A549 (cell line): ENCODE results near the gene PAK1. TPM values are rescaled to one million over a fixed set of nuclear protein-coding genes. Genes with fewer than 3 reads are reported as not detected.

Experiments used
- ATAC-seq, 2 experiments: fragments of 200-7000 bp in 1 of 2; fragments of >200 bp in 1 of 2; cut with Nextera tagmentation in 1 of 2; cut with Tn5 transposase in 1 of 2; 3 replicates each; pipeline versions ENCODE4 v1.8.0 to v1.9.1; 2018 to 2020; ENCODE audit warnings: mild to moderate bottlenecking in 1 of 2, moderate library complexity in 1 of 2
- CTCF ChIA-PET: fragments of 300-600 bp; sonication (Branson Sonifier 250); formaldehyde crosslinking; extraction: SDS; loops from one replicate; lab custom pipeline; 2021; ENCODE audit warnings: antibody characterized with exemption, inconsistent platforms; lab: Yijun Ruan, JAX
- POLR2A ChIA-PET: fragments of 350-600 bp; formaldehyde crosslinking; extraction: SDS; loops from one replicate; lab custom pipeline; 2021; ENCODE audit warnings: antibody characterized with exemption, inconsistent platforms; lab: Yijun Ruan, JAX
- DNase-seq, 2 experiments: peaks; one replicate each; pipeline versions ENCODE4 v3.0.0 to v3.0.0-alpha.2; 2011 to 2016; ENCODE audit warnings: low read depth in 1 of 2, low spot score in 1 of 2
- FAIRE-seq: peaks from 2 replicates; lab custom pipeline; 2011; peaks lifted over from hg19 to GRCh38; lab: Jason Lieb, UNC
- H3K27ac ChIP-seq, 2 experiments: fragments of >200 bp; sonication (Bioruptor Twin); formaldehyde crosslinking; 3 replicates each; pipeline ENCODE4 v1.5.1; 2016 to 2017
- H3K4me1 ChIP-seq: fragments of >200 bp; sonication (Bioruptor Twin); formaldehyde crosslinking; 3 replicates; pipeline ENCODE4 v1.6.1; 2016
- H3K4me2 ChIP-seq: fragments of >200 bp; sonication (Bioruptor Twin); formaldehyde crosslinking; 3 replicates; pipeline ENCODE4 v1.6.1; 2016
- H3K4me3 ChIP-seq: fragments of >200 bp; sonication (Bioruptor Twin); formaldehyde crosslinking; 3 replicates; pipeline ENCODE4 v1.5.1; 2016
- H3K9me3 ChIP-seq: fragments of >200 bp; sonication (Bioruptor Twin); formaldehyde crosslinking; 3 replicates; pipeline ENCODE4 v1.6.1; 2016
- CBX8 ChIP-seq: fragments of 200-600 bp; sonication (generic); IDR thresholded peaks from 2 replicates; pipeline ENCODE4 v1.6.1; 2016
- CHD4 ChIP-seq: fragments of 200-600 bp; sonication (generic); IDR thresholded peaks from 2 replicates; pipeline ENCODE4 v1.6.1; 2016; ENCODE audit warnings: antibody characterized with exemption, mild to moderate bottlenecking, borderline replicate concordance
- EHMT2 ChIP-seq: fragments of 200-600 bp; sonication (generic); IDR thresholded peaks from 2 replicates; pipeline ENCODE4 v1.6.1; 2016; ENCODE audit warnings: antibody characterized with exemption, low read depth, mild to moderate bottlenecking, moderate library complexity
- HEYL ChIP-seq: fragments of 250-450 bp; sonication (Bioruptor Pico); IDR thresholded peaks from 2 replicates; pipeline ENCODE4 v1.8.0; 2021; ENCODE audit warnings: mild to moderate bottlenecking, moderate library complexity
- HOXA7 ChIP-seq: fragments of 250-450 bp; sonication (Bioruptor Pico); IDR thresholded peaks from 2 replicates; pipeline ENCODE4 v1.5.0; 2020; ENCODE audit warnings: mild to moderate bottlenecking, moderate library complexity
- HOXB5 ChIP-seq: fragments of 250-450 bp; sonication (Bioruptor Pico); IDR thresholded peaks from 2 replicates; pipeline ENCODE4 v1.5.0; 2020; ENCODE audit warnings: mild to moderate bottlenecking, moderate library complexity
- KDM5A ChIP-seq: fragments of 200-600 bp; sonication (generic); IDR thresholded peaks from 2 replicates; pipeline ENCODE4 v1.6.1; 2016; ENCODE audit warnings: antibody characterized with exemption, mild to moderate bottlenecking
- MYC ChIP-seq: IDR thresholded peaks from 2 replicates; pipeline ENCODE4 v1.6.1; 2012; ENCODE audit warnings: mild to moderate bottlenecking, inconsistent platforms, low read length, improper control_type of control experiment, borderline replicate concordance
- NR3C1 ChIP-seq: fragments of >200 bp; sonication (Bioruptor Twin); formaldehyde crosslinking; IDR thresholded peaks from 3 replicates; pipeline ENCODE4 v1.6.1; 2017
- RAD21 ChIP-seq, 2 experiments: fragments of >200 bp in 1 of 2; sonication (Bioruptor Twin) in 1 of 2; formaldehyde crosslinking in 1 of 2; IDR thresholded peaks in 1 of 2; conservative IDR thresholded peaks in 1 of 2; 2 replicates in 1 of 2; 3 replicates in 1 of 2; pipeline ENCODE4 v1.6.1; 2012 to 2018; ENCODE audit warnings: inconsistent platforms in 1 of 2
- RFX5 ChIP-seq: fragments of 450-650 bp; IDR thresholded peaks from 2 replicates; pipeline ENCODE4 v1.7.1; 2014; ENCODE audit warnings: antibody characterized with exemption, mild to moderate bottlenecking, moderate library complexity
- SREBF2 ChIP-seq: fragments of 450-650 bp; IDR thresholded peaks from 2 replicates; pipeline ENCODE4 v1.6.1; 2014; ENCODE audit warnings: mild to moderate bottlenecking, moderate library complexity
- TFCP2L1 ChIP-seq: fragments of 250-450 bp; sonication (Bioruptor Pico); IDR thresholded peaks from 2 replicates; pipeline ENCODE4 v1.5.0; 2021; ENCODE audit warnings: mild to moderate bottlenecking
- ZFP36 ChIP-seq: fragments of 450-650 bp; IDR thresholded peaks from 2 replicates; pipeline ENCODE4 v1.6.1; 2014; ENCODE audit warnings: borderline replicate concordance; ENCODE audit not compliant: partially characterized antibody
- ZNF302 ChIP-seq: fragments of 250-450 bp; sonication (Bioruptor Pico); IDR thresholded peaks from 2 replicates; pipeline ENCODE4 v1.9.0; 2021; ENCODE audit warnings: inconsistent platforms, mild to moderate bottlenecking, moderate library complexity
- WGBS: methylation state at CpG from one replicate; pipeline ENCODE4 v1.1.6; 2017; ENCODE audit errors: missing lambda C conversion rate; 5-methylcytosine and 5-hydroxymethylcytosine counted together
- polyA plus RNA-seq, 4 experiments: library from polyadenylated mRNA; depleted of rRNA in 3 of 4; stranded (reverse); fragments of >200 nt; fragmentation: RNase III in 1 of 4; extraction: RNeasy Plus Mini Kit Qiagen cat#74134 plus additional on column Dnase treatment in 1 of 4; gene quantifications; 2 replicates in 3 of 4; 3 replicates in 1 of 4; pipeline ENCODE4 v1.2.3, GENCODE V29; 2011 to 2017
- TF ChIP-seq, protein P1 (sequence below): fragments of 200-600 bp; sonication (generic); IDR thresholded peaks from 2 replicates; pipeline ENCODE4 v1.6.1; 2016; ENCODE audit warnings: antibody characterized with exemption, mild to moderate bottlenecking, moderate library complexity
- TF ChIP-seq, protein P2 (sequence below): fragments of 450-650 bp; IDR thresholded peaks from 2 replicates; pipeline ENCODE4 v1.6.1; 2014; ENCODE audit warnings: antibody characterized with exemption
- TF ChIP-seq, protein P3 (sequence below): fragments of >200 bp; sonication (Bioruptor Twin); formaldehyde crosslinking; IDR thresholded peaks from 3 replicates; pipeline ENCODE4 v1.5.1; 2016
- TF ChIP-seq, protein P4 (sequence below): fragments of >200 bp; sonication (Bioruptor Twin); formaldehyde crosslinking; IDR thresholded peaks from 3 replicates; pipeline ENCODE4 v1.6.1; 2016
- TF ChIP-seq, protein P5 (sequence below): IDR thresholded peaks from 2 replicates; pipeline ENCODE4 v1.6.1; 2012

The PAK1 gene
- polyA plus RNA-seq, 2 of the 4 experiments (the other 2 are of a cell fraction), result 20.6 to 60.7 TPM

DNA sequence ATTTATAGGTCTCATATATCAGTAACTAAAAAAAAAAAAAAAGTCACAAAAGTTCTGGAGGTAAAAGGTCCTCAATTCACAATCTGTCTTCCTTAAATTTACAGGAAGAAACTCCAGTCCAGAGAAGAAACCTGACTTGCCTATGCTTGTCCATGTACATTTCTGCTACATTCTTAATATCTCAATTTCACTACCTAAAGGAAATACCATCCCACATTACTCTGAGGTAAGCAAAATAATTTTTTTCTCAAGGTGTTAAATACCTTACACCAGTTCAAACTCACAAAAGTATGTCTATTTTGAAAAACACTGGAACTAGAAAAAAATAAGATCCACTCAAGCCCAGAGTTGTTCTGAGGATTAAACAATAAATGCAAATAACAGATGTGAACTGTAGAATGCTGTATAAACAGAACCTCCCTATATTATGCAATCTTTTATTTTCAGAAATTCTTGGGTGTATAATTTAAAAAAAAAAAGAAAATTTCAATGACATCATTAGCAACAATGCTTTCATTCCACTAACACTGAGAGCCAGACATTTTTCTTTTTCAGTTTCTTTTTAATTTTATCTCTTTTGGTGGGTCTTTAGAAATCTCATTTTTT, 122.5 kb downstream of the PAK1 start:
- Histone ChIP-seq H3K9me3 (no peaks in the 10 kb centered on the region), H3K4me3 (no peak overlapping the region), H3K27ac (no peak overlapping the region), H3K4me1 (peaks cover 8% of the 10 kb centered on the region; the same call in 1 of the 3 replicates), H3K4me2 (no peak overlapping the region)
- TF ChIP-seq TFCP2L1, result no peak
- TF ChIP-seq HOXB5 (CRISPR knock-in tag), result no peak
- no peak for TF ChIP-seq SREBF2
- TF ChIP-seq, protein P1, sequence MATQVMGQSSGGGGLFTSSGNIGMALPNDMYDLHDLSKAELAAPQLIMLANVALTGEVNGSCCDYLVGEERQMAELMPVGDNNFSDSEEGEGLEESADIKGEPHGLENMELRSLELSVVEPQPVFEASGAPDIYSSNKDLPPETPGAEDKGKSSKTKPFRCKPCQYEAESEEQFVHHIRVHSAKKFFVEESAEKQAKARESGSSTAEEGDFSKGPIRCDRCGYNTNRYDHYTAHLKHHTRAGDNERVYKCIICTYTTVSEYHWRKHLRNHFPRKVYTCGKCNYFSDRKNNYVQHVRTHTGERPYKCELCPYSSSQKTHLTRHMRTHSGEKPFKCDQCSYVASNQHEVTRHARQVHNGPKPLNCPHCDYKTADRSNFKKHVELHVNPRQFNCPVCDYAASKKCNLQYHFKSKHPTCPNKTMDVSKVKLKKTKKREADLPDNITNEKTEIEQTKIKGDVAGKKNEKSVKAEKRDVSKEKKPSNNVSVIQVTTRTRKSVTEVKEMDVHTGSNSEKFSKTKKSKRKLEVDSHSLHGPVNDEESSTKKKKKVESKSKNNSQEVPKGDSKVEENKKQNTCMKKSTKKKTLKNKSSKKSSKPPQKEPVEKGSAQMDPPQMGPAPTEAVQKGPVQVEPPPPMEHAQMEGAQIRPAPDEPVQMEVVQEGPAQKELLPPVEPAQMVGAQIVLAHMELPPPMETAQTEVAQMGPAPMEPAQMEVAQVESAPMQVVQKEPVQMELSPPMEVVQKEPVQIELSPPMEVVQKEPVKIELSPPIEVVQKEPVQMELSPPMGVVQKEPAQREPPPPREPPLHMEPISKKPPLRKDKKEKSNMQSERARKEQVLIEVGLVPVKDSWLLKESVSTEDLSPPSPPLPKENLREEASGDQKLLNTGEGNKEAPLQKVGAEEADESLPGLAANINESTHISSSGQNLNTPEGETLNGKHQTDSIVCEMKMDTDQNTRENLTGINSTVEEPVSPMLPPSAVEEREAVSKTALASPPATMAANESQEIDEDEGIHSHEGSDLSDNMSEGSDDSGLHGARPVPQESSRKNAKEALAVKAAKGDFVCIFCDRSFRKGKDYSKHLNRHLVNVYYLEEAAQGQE, result no peak
- TF ChIP-seq NR3C1, result no peak
- no peak for TF ChIP-seq KDM5A
- TF ChIP-seq, protein P2, sequence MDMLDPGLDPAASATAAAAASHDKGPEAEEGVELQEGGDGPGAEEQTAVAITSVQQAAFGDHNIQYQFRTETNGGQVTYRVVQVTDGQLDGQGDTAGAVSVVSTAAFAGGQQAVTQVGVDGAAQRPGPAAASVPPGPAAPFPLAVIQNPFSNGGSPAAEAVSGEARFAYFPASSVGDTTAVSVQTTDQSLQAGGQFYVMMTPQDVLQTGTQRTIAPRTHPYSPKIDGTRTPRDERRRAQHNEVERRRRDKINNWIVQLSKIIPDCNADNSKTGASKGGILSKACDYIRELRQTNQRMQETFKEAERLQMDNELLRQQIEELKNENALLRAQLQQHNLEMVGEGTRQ, result no peak
- TF ChIP-seq HEYL (CRISPR knock-in tag), result no peak
- TF ChIP-seq, protein P3, sequence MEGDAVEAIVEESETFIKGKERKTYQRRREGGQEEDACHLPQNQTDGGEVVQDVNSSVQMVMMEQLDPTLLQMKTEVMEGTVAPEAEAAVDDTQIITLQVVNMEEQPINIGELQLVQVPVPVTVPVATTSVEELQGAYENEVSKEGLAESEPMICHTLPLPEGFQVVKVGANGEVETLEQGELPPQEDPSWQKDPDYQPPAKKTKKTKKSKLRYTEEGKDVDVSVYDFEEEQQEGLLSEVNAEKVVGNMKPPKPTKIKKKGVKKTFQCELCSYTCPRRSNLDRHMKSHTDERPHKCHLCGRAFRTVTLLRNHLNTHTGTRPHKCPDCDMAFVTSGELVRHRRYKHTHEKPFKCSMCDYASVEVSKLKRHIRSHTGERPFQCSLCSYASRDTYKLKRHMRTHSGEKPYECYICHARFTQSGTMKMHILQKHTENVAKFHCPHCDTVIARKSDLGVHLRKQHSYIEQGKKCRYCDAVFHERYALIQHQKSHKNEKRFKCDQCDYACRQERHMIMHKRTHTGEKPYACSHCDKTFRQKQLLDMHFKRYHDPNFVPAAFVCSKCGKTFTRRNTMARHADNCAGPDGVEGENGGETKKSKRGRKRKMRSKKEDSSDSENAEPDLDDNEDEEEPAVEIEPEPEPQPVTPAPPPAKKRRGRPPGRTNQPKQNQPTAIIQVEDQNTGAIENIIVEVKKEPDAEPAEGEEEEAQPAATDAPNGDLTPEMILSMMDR, result no peak
- TF ChIP-seq ZNF302 (CRISPR knock-in tag), result no peak
- TF ChIP-seq ZFP36, result no peak
- ChIA-PET POLR2A (no interaction called here), CTCF (no interaction called here)
- no peak for FAIRE-seq
- no peak for DNase-seq
- ATAC-seq, result no peak

DNA sequence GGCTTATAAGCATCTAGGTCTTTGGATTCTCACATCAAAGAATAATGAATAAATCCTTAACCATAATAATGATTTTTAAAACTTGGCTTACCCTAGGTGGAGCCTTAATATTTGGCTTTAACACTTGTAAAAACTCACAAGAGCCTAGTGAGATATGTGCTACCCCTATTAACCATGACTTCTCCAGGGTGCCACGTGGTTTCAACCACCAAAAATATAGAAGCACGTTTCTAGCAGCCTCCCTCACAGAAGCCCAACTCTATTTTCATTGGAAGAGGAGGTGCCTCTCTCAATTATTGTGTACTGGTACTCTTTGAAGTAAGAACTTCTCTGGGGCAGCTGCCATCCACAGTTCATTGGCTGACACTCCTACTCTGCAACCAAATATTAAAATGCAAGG, 125.9 kb downstream of the PAK1 start:
- POLR2A ChIA-PET, result no interaction called here
- FAIRE-seq (no peak), ATAC-seq (no peak), DNase-seq (no peak)
- WGBS, result 70% methylated on average over 2 of the region's 2 CpGs
- no peak overlapping the region for H3K27ac ChIP-seq
- CTCF ChIA-PET, result no interaction called here
- no peak overlapping the region for H3K4me2 ChIP-seq
- TF ChIP-seq TFCP2L1 (no peak), CHD4 (no peak), HOXA7 (no peak), EHMT2 (no peak), MYC (no peak), CBX8 (no peak), RFX5 (no peak), NR3C1 (no peak), RAD21 (conservative IDR thresholded peaks at IDR 0.05 in 1 of 2, IDR thresholded peaks at IDR 0.05 in 1 of 2) (no peak)
- TF ChIP-seq, protein P4, sequence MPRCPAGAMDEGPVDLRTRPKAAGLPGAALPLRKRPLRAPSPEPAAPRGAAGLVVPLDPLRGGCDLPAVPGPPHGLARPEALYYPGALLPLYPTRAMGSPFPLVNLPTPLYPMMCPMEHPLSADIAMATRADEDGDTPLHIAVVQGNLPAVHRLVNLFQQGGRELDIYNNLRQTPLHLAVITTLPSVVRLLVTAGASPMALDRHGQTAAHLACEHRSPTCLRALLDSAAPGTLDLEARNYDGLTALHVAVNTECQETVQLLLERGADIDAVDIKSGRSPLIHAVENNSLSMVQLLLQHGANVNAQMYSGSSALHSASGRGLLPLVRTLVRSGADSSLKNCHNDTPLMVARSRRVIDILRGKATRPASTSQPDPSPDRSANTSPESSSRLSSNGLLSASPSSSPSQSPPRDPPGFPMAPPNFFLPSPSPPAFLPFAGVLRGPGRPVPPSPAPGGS, result no peak
- TF ChIP-seq, protein P5, sequence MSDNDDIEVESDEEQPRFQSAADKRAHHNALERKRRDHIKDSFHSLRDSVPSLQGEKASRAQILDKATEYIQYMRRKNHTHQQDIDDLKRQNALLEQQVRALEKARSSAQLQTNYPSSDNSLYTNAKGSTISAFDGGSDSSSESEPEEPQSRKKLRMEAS, result no peak
- no peaks in the 10 kb centered on the region for H3K9me3 ChIP-seq
- H3K4me1 ChIP-seq, result peaks cover 8% of the 10 kb centered on the region; the same call in 1 of the 3 replicates
- H3K4me3 ChIP-seq, result no peak overlapping the region
